ENCODE data around the gene PIEZO2. TPM values are rescaled to one million over a fixed set of nuclear protein-coding genes. Genes with fewer than 3 reads are reported as not detected.
"Not testable (repeated sequence)": the region's sequence is repeated elsewhere in the genome, so short reads cannot be mapped to it uniquely, and the experiment has no call there.

The PIEZO2 gene
- total RNA-seq, 1 donor from 2014 or later: 8.4 TPM

- no peak for DNase-seq (ENCODE audit: low spot score)
- no peaks in the 10 kb centered on the region for H3K4me1 Mint-ChIP-seq (ENCODE audit: unreplicated experiment)
- no peak overlapping the region for H3K27ac Mint-ChIP-seq (ENCODE audit: unreplicated experiment)
- no peak for TF ChIP-seq CTCF (IDR thresholded peaks at IDR 0.05; ENCODE audit: unreplicated experiment)
- H3K27me3 Mint-ChIP-seq (ENCODE audit: unreplicated experiment): no peaks in the 10 kb centered on the region
- no peak overlapping the region for H3K4me3 Mint-ChIP-seq (ENCODE audit: unreplicated experiment)
- H3K36me3 Mint-ChIP-seq (ENCODE audit: low read depth, unreplicated experiment): no peaks in the 10 kb centered on the region
- H3K9me3 Mint-ChIP-seq (ENCODE audit: unreplicated experiment): no peaks in the 10 kb centered on the region
Measured at GRCh38 chr18:10935588-10935987, 213.8 kb downstream of the PIEZO2 start.

- not testable (repeated sequence) for H3K27me3 Mint-ChIP-seq (ENCODE audit: unreplicated experiment); DNase-seq (ENCODE audit: low spot score); H3K36me3 Mint-ChIP-seq (ENCODE audit: low read depth, unreplicated experiment); H3K27ac Mint-ChIP-seq (ENCODE audit: unreplicated experiment); H3K4me3 Mint-ChIP-seq (ENCODE audit: unreplicated experiment); H3K9me3 Mint-ChIP-seq (ENCODE audit: unreplicated experiment); H3K4me1 Mint-ChIP-seq (ENCODE audit: unreplicated experiment)
Measured at GRCh38 chr18:10933648-10934047, 215.7 kb downstream of the PIEZO2 start.

GRCh38 chr18:10930076-10930475 lies 219.3 kb downstream of the PIEZO2 start:
- Mint-ChIP-seq H3K4me3 (ENCODE audit: unreplicated experiment) (no peak overlapping the region), H3K4me1 (ENCODE audit: unreplicated experiment) (peaks cover 26% of the 10 kb centered on the region), H3K36me3 (ENCODE audit: low read depth, unreplicated experiment) (no peaks in the 10 kb centered on the region), H3K27ac (ENCODE audit: unreplicated experiment) (no peak overlapping the region), H3K9me3 (ENCODE audit: unreplicated experiment) (no peaks in the 10 kb centered on the region), H3K27me3 (ENCODE audit: unreplicated experiment) (no peaks in the 10 kb centered on the region)
- no peak for TF ChIP-seq CTCF (IDR thresholded peaks at IDR 0.05; ENCODE audit: unreplicated experiment)
- DNase-seq (ENCODE audit: low spot score): no peak

- H3K9me3 Mint-ChIP-seq (ENCODE audit: unreplicated experiment): no peaks in the 10 kb centered on the region
- H3K4me1 Mint-ChIP-seq (ENCODE audit: unreplicated experiment): peaks cover 26% of the 10 kb centered on the region
- no peak for TF ChIP-seq CTCF (IDR thresholded peaks at IDR 0.05; ENCODE audit: unreplicated experiment)
- H3K36me3 Mint-ChIP-seq (ENCODE audit: low read depth, unreplicated experiment): no peaks in the 10 kb centered on the region
- no peak overlapping the region for H3K4me3 Mint-ChIP-seq (ENCODE audit: unreplicated experiment)
- no peak overlapping the region for H3K27ac Mint-ChIP-seq (ENCODE audit: unreplicated experiment)
- H3K27me3 Mint-ChIP-seq (ENCODE audit: unreplicated experiment): no peaks in the 10 kb centered on the region
- no peak for DNase-seq (ENCODE audit: low spot score)
Measured at GRCh38 chr18:10928772-10929373, 220.5 kb downstream of the PIEZO2 start.

- Mint-ChIP-seq H3K36me3 (ENCODE audit: low read depth, unreplicated experiment) (no peaks in the 10 kb centered on the region), H3K4me3 (ENCODE audit: unreplicated experiment) (no peak overlapping the region), H3K27me3 (ENCODE audit: unreplicated experiment) (no peaks in the 10 kb centered on the region), H3K9me3 (ENCODE audit: unreplicated experiment) (no peaks in the 10 kb centered on the region), H3K4me1 (ENCODE audit: unreplicated experiment) (peaks cover 26% of the 10 kb centered on the region), H3K27ac (ENCODE audit: unreplicated experiment) (no peak overlapping the region)
- DNase-seq (ENCODE audit: low spot score): no peak
- TF ChIP-seq CTCF (IDR thresholded peaks at IDR 0.05; ENCODE audit: unreplicated experiment): no peak
Measured at GRCh38 chr18:10928011-10928771, 221.2 kb downstream of the PIEZO2 start.

Data from endothelial cell (in vitro differentiated cells).